Liver (tissue), 9 donors: ENCODE measurements around the gene POMT1. TPM values are rescaled to one million over a fixed set of nuclear protein-coding genes. Genes with fewer than 3 reads are reported as not detected.

Experiments
- DNase-seq: peaks from one replicate; pipeline ENCODE4 v3.0.0-alpha.2; 2017; ENCODE audit warnings: low spot score
- H3K27ac ChIP-seq, 2 donors: one replicate each; pipeline ENCODE4 v1.7.0; 2013; ENCODE audit warnings: inconsistent platforms in 2 of 2, low read length in 2 of 2, control low read depth in 1 of 2, low read depth in 1 of 2, mild to moderate bottlenecking in 1 of 2
- H3K27me3 ChIP-seq, 4 donors: one replicate each; pipeline versions ENCODE4 v1.6.1 to v1.7.0; 2013; ENCODE audit warnings: low read length in 3 of 4, inconsistent platforms in 1 of 4, mild to moderate bottlenecking in 1 of 4, moderate library complexity in 1 of 4; ENCODE audit not compliant: control insufficient read depth in 4 of 4, insufficient read depth in 4 of 4
- H3K36me3 ChIP-seq, 4 donors: one replicate each; pipeline versions ENCODE4 v1.6.1 to v1.7.0; 2013; ENCODE audit warnings: low read length in 3 of 4, mild to moderate bottlenecking in 3 of 4, low read depth in 1 of 4, moderate library complexity in 1 of 4; ENCODE audit not compliant: control insufficient read depth in 4 of 4, insufficient read depth in 3 of 4
- H3K4me1 ChIP-seq, 4 donors: one replicate each; pipeline versions ENCODE4 v1.6.1 to v1.7.0; 2013; ENCODE audit warnings: low read length in 3 of 4, mild to moderate bottlenecking in 3 of 4, moderate library complexity in 1 of 4; ENCODE audit not compliant: control insufficient read depth in 4 of 4, insufficient read depth in 4 of 4
- H3K4me3 ChIP-seq, 3 donors: one replicate each; pipeline versions ENCODE4 v1.6.1 to v1.7.0; 2013; ENCODE audit warnings: low read length in 3 of 3, control low read depth in 1 of 3, low read depth in 1 of 3, mild to moderate bottlenecking in 1 of 3
- H3K9ac ChIP-seq, 2 donors: one replicate each; pipeline ENCODE4 v1.7.0; 2013; ENCODE audit warnings: low read length in 2 of 2, mild to moderate bottlenecking in 2 of 2, moderate library complexity in 2 of 2, control low read depth in 1 of 2, low read depth in 1 of 2
- H3K9me3 ChIP-seq, 4 donors: one replicate each; pipeline versions ENCODE4 v1.6.1 to v1.7.0; 2013; ENCODE audit warnings: low read length in 3 of 4; ENCODE audit not compliant: control insufficient read depth in 4 of 4
- ATF3 ChIP-seq: IDR thresholded peaks from 2 replicates; pipeline ENCODE4 v1.6.1; 2016; ENCODE audit warnings: antibody characterized with exemption
- CTCF ChIP-seq: fragments of 150-350 bp; IDR thresholded peaks from 2 replicates; pipeline ENCODE4 v1.5.1; 2017; ENCODE audit warnings: improper control_type of control experiment, low read depth, low read length; ENCODE audit not compliant: missing input control
- EGR1 ChIP-seq, 2 donors: IDR thresholded peaks; 2 replicates each; pipeline ENCODE4 v1.6.1; 2016 to 2018; ENCODE audit warnings: antibody characterized with exemption in 2 of 2, low read depth in 2 of 2
- FOXA1 ChIP-seq: IDR thresholded peaks from 2 replicates; pipeline ENCODE4 v1.6.1; 2016; ENCODE audit warnings: antibody characterized with exemption
- FOXA2 ChIP-seq: IDR thresholded peaks from 2 replicates; pipeline ENCODE4 v1.6.1; 2016; ENCODE audit warnings: antibody characterized with exemption
- GABPA ChIP-seq, 2 donors: IDR thresholded peaks in 1 of 2; conservative IDR thresholded peaks in 1 of 2; 2 replicates each; pipeline ENCODE4 v1.6.1; 2016; ENCODE audit warnings: antibody characterized with exemption in 2 of 2, mild to moderate bottlenecking in 1 of 2, moderate library complexity in 1 of 2
- HNF4A ChIP-seq, 2 donors: conservative IDR thresholded peaks; 2 replicates each; pipeline ENCODE4 v1.6.1; 2016; ENCODE audit warnings: antibody characterized with exemption in 2 of 2, mild to moderate bottlenecking in 2 of 2
- HNF4G ChIP-seq: IDR thresholded peaks from 2 replicates; pipeline ENCODE4 v1.6.1; 2016; ENCODE audit warnings: antibody characterized with exemption
- JUND ChIP-seq, 2 donors: IDR thresholded peaks; 2 replicates each; pipeline ENCODE4 v1.6.1; 2016; ENCODE audit warnings: antibody characterized with exemption in 2 of 2
- MAX ChIP-seq: IDR thresholded peaks from 2 replicates; pipeline ENCODE4 v1.6.1; 2016; ENCODE audit warnings: antibody characterized with exemption
- NR2F2 ChIP-seq: IDR thresholded peaks from 2 replicates; pipeline ENCODE4 v1.6.1; 2016; ENCODE audit warnings: antibody characterized with exemption
- RAD21 ChIP-seq, 2 donors: IDR thresholded peaks; 2 replicates each; pipeline ENCODE4 v1.6.1; 2016; ENCODE audit warnings: antibody characterized with exemption in 2 of 2, mild to moderate bottlenecking in 2 of 2
- REST ChIP-seq: IDR thresholded peaks from 2 replicates; pipeline ENCODE4 v1.6.1; 2016; ENCODE audit warnings: antibody characterized with exemption, mild to moderate bottlenecking
- RXRA ChIP-seq, 2 donors: IDR thresholded peaks; 2 replicates each; pipeline ENCODE4 v1.6.1; 2017 to 2018; ENCODE audit warnings: antibody characterized with exemption in 2 of 2, mild to moderate bottlenecking in 1 of 2
- SP1 ChIP-seq: IDR thresholded peaks from 2 replicates; pipeline ENCODE4 v1.6.1; 2018; ENCODE audit warnings: antibody characterized with exemption, mild to moderate bottlenecking
- TAF1 ChIP-seq: conservative IDR thresholded peaks from 2 replicates; pipeline ENCODE4 v1.6.1; 2016; ENCODE audit warnings: antibody characterized with exemption, mild to moderate bottlenecking
- YY1 ChIP-seq: IDR thresholded peaks from 2 replicates; pipeline ENCODE4 v1.6.1; 2016; ENCODE audit warnings: antibody characterized with exemption, mild to moderate bottlenecking
- WGBS: extraction: QIAGEN DNeasy Blood & Tissue Kit; methylation state at CpG from one replicate; pipeline ENCODE4 v1.1.7; 2013; 5-methylcytosine and 5-hydroxymethylcytosine counted together
- polyA plus RNA-seq, 2 donors: library from polyadenylated mRNA; stranded (reverse) in 1 of 2; unstranded in 1 of 2; fragments of 200-250 nt in 1 of 2; fragments of >200 nt in 1 of 2; fragmentation: Nextera tagmentation in 1 of 2; extraction: Ambion mirVana in 1 of 2; gene quantifications; one replicate each; pipeline versions ENCODE4 v1.2.1 to v1.2.3, GENCODE V29; 2013 to 2015
- total RNA-seq, 2 donors: library from RNA; depleted of rRNA; stranded (reverse); fragments of >200 nt; gene quantifications; one replicate each; pipeline ENCODE4 v1.2.3, GENCODE V29; 2014
- donor health status: healthy.
- donor health status: healthy.
- donor health status: healthy.
- donor health status: healthy.
- donor health status: healthy.

POMT1 gene
- total and polyA plus RNA-seq, 4 donors = 11.2 to 14.2 (median 11.6) TPM

GRCh38 chr9:131465401-131465800 lies 37.3 kb upstream of the POMT1 start (continued):
- TF ChIP-seq HNF4A (conservative IDR thresholded peaks at IDR 0.05) (no peak), NR2F2 (no peak)

GRCh38 chr9:131467214-131467935 lies 35.3 kb upstream of the POMT1 start:
- Histone ChIP-seq H3K27me3 (no peaks in the 10 kb centered on the region), H3K27ac (peak overlapping the region in 1 of 2 donors; percentile 11), H3K4me1 (no peaks in the 10 kb centered on the region), H3K4me3 (no peak overlapping the region), H3K36me3 (peaks cover 22 to 82% (median 58%) of the 10 kb centered on the region in 4 donors), H3K9ac (no peak overlapping the region), H3K9me3 (no peaks in the 10 kb centered on the region)
- TF ChIP-seq FOXA2 = no peak
- TF ChIP-seq SP1 = no peak
- no peak for TF ChIP-seq YY1
- TF ChIP-seq TAF1 = no peak
- no peak for TF ChIP-seq REST
- TF ChIP-seq JUND (IDR thresholded peaks at IDR 0.05) = no peak
- no peak for TF ChIP-seq EGR1 (IDR thresholded peaks at IDR 0.05; ENCODE audit: low read depth in 2 of 2)
- TF ChIP-seq FOXA1 = no peak
- TF ChIP-seq RAD21 (IDR thresholded peaks at IDR 0.05) = no peak
- no peak for TF ChIP-seq RXRA (IDR thresholded peaks at IDR 0.05)
- TF ChIP-seq ATF3 = no peak
- TF ChIP-seq MAX = no peak
- no peak for TF ChIP-seq HNF4G
- WGBS = 63% methylated on average over 13 of the region's 13 CpGs
- no peak for DNase-seq

- H3K4me3 ChIP-seq = no peak overlapping the region
- H3K9ac ChIP-seq = no peak overlapping the region
- no peaks in the 10 kb centered on the region for H3K9me3 ChIP-seq
- H3K36me3 ChIP-seq = peaks cover 22 to 85% (median 62%) of the 10 kb centered on the region in 4 donors
- DNase-seq = no peak
- no peaks in the 10 kb centered on the region for H3K4me1 ChIP-seq
- no peak overlapping the region for H3K27ac ChIP-seq
- 93% methylated on average over 4 of the region's 4 CpGs for WGBS
- H3K27me3 ChIP-seq = no peaks in the 10 kb centered on the region
- TF ChIP-seq RAD21 (IDR thresholded peaks at IDR 0.05) (no peak), CTCF (no peak), ATF3 (no peak), HNF4G (no peak), REST (no peak), SP1 (no peak), TAF1 (no peak), JUND (IDR thresholded peaks at IDR 0.05) (no peak), FOXA2 (no peak), HNF4A (conservative IDR thresholded peaks at IDR 0.05) (no peak), EGR1 (IDR thresholded peaks at IDR 0.05; ENCODE audit: low read depth in 2 of 2) (no peak), YY1 (no peak), FOXA1 (no peak), MAX (no peak), NR2F2 (no peak), RXRA (IDR thresholded peaks at IDR 0.05) (no peak), GABPA (IDR thresholded peaks at IDR 0.05 in 1 of 2, conservative IDR thresholded peaks at IDR 0.05 in 1 of 2) (no peak)
These were observed 34.7 kb upstream of the POMT1 start for GRCh38 chr9:131468031-131468430.
